ENCODE measurements around the gene NGB.

- TF ChIP-seq CTCF (IDR thresholded peaks at IDR 0.05; ENCODE audit: low read length) (no peak), EZH2 (IDR thresholded peaks at IDR 0.05; ENCODE audit: borderline replicate concordance, low read length) (no peak)
Observed at GRCh38 chr14:77256694-77257093, 14.3 kb downstream of the NGB start.
